Measurements from ENCODE around the gene C6orf47. TPM values are rescaled to one million over a fixed set of nuclear protein-coding genes. Genes with fewer than 3 reads are reported as not detected.

The C6orf47 gene
- total and polyA plus RNA-seq, 2 of the 13 experiments (the other 11 are each of a cell fraction or from before 2014, with no cell fraction given): 1.7 to 18.1 TPM

- TF ChIP-seq ZNF646 (CRISPR knock-in tag; IDR thresholded peaks at IDR 0.05) (no peak), HNRNPH1 (optimal IDR thresholded peaks at IDR 0.05; ENCODE audit: low read depth, low read length) (no peak), PATZ1 (CRISPR knock-in tag; IDR thresholded peaks at IDR 0.05) (peak; percentile 86), BATF2 (CRISPR knock-in tag; IDR thresholded peaks at IDR 0.05) (0 out of 2 replicates have a peak, but pooled peaks have one; percentile 68), ZNF792 (CRISPR knock-in tag; IDR thresholded peaks at IDR 0.05) (peak; percentile 28; the same call in 1 of the 2 replicates), IKZF1 (IDR thresholded peaks at IDR 0.05) (no peak), HDAC1 (CRISPR knock-in tag; IDR thresholded peaks at IDR 0.05) (peak; percentile 61), FOXO4 (CRISPR knock-in tag; conservative IDR thresholded peaks at IDR 0.05) (no peak), MBD4 (IDR thresholded peaks at IDR 0.05; ENCODE audit: borderline replicate concordance, low read length) (no peak), SP2 (CRISPR knock-in tag; IDR thresholded peaks at IDR 0.05) (no peak; the same call in 1 of the 2 replicates), ARNT2 (CRISPR knock-in tag; IDR thresholded peaks at IDR 0.05; ENCODE audit: low read depth) (peak; percentile 41), RBAK (CRISPR knock-in tag; IDR thresholded peaks at IDR 0.05) (no peak), ZNF501 (CRISPR knock-in tag; IDR thresholded peaks at IDR 0.05) (no peak; the same call in 1 of the 2 replicates), SOX5 (CRISPR knock-in tag; IDR thresholded peaks at IDR 0.05; ENCODE audit: borderline replicate concordance) (no peak), GPN1 (CRISPR knock-in tag; IDR thresholded peaks at IDR 0.05; ENCODE audit: borderline replicate concordance) (no peak)
Measured at GRCh38 chr6:31620586-31621319, 39.8 kb downstream of the C6orf47 start, which contains the start of gene PRRC2A (continued).

Measured in HepG2 (cell line).